ENCODE data around the gene C9orf50.
A peak's percentile ranks its signal among the peaks of the same experiment; 100 is the strongest.

The C9orf50 gene

GRCh38 chr9:129567842-129568559 lies 52.9 kb downstream of the C9orf50 start:
- H3K4me3 Mint-ChIP-seq = peak overlapping the region; percentile 74 to 86 (median 83)
- peak overlapping the region; percentile 89 to 93 (median 91) for H3K27ac Mint-ChIP-seq
- no peak for TF ChIP-seq CTCF (IDR thresholded peaks at IDR 0.05; ENCODE audit: unreplicated experiment in 3 of 3)
- peaks cover 32% of the 10 kb centered on the region for H3K4me1 Mint-ChIP-seq
- no peaks in the 10 kb centered on the region for H3K36me3 Mint-ChIP-seq (ENCODE audit: low read depth)
- no peaks in the 10 kb centered on the region for H3K27me3 Mint-ChIP-seq (ENCODE audit: low read depth)
- H3K9me3 Mint-ChIP-seq = no peaks in the 10 kb centered on the region

GRCh38 chr9:129567329-129567728 lies 53.6 kb downstream of the C9orf50 start:
- H3K36me3 Mint-ChIP-seq (ENCODE audit: low read depth) = no peaks in the 10 kb centered on the region
- peak overlapping the region; percentile 89 to 93 (median 91) for H3K27ac Mint-ChIP-seq

GRCh38 chr9:129566563-129567266 lies 54.2 kb downstream of the C9orf50 start:
- peak overlapping the region in 2 of 3 experiments; percentile 43 to 86 for H3K4me3 Mint-ChIP-seq
- no peaks in the 10 kb centered on the region for H3K9me3 Mint-ChIP-seq

More at GRCh38 chr9:129567329-129567728, 53.6 kb downstream of the C9orf50 start:
- TF ChIP-seq CTCF (IDR thresholded peaks at IDR 0.05; ENCODE audit: unreplicated experiment in 3 of 3) = no peak
- H3K4me1 Mint-ChIP-seq = peaks cover 39% of the 10 kb centered on the region
- H3K27me3 Mint-ChIP-seq (ENCODE audit: low read depth) = no peaks in the 10 kb centered on the region
- peak overlapping the region; percentile 74 to 86 (median 83) for H3K4me3 Mint-ChIP-seq
- no peaks in the 10 kb centered on the region for H3K9me3 Mint-ChIP-seq

GRCh38 chr9:129562917-129563316 lies 58.0 kb downstream of the C9orf50 start:
- H3K36me3 Mint-ChIP-seq (ENCODE audit: low read depth) = no peaks in the 10 kb centered on the region
- peak overlapping the region; percentile 97 to 99 (median 98) for H3K27ac Mint-ChIP-seq
- H3K27me3 Mint-ChIP-seq (ENCODE audit: low read depth) = no peaks in the 10 kb centered on the region
- H3K4me3 Mint-ChIP-seq = peak overlapping the region in 1 of 3 experiments; percentile 17
- TF ChIP-seq CTCF (IDR thresholded peaks at IDR 0.05; ENCODE audit: unreplicated experiment in 3 of 3) = no peak
- no peaks in the 10 kb centered on the region for H3K9me3 Mint-ChIP-seq
- H3K4me1 Mint-ChIP-seq = peaks cover 51% of the 10 kb centered on the region

More at GRCh38 chr9:129566563-129567266, 54.2 kb downstream of the C9orf50 start:
- Mint-ChIP-seq H3K27ac (peak overlapping the region; percentile 76 to 93 (median 89)), H3K36me3 (ENCODE audit: low read depth) (no peaks in the 10 kb centered on the region), H3K4me1 (peaks cover 45% of the 10 kb centered on the region), H3K27me3 (ENCODE audit: low read depth) (no peaks in the 10 kb centered on the region)
- no peak for TF ChIP-seq CTCF (IDR thresholded peaks at IDR 0.05; ENCODE audit: unreplicated experiment in 3 of 3)

GRCh38 chr9:129562514-129562913 lies 58.4 kb downstream of the C9orf50 start:
- no peaks in the 10 kb centered on the region for H3K9me3 Mint-ChIP-seq
- TF ChIP-seq CTCF (IDR thresholded peaks at IDR 0.05; ENCODE audit: unreplicated experiment in 3 of 3) = no peak
- H3K27ac Mint-ChIP-seq = peak overlapping the region; percentile 97 to 99 (median 98)
- H3K27me3 Mint-ChIP-seq (ENCODE audit: low read depth) = no peaks in the 10 kb centered on the region
- no peaks in the 10 kb centered on the region for H3K36me3 Mint-ChIP-seq (ENCODE audit: low read depth)
- H3K4me1 Mint-ChIP-seq = peaks cover 52% of the 10 kb centered on the region
- H3K4me3 Mint-ChIP-seq = peak overlapping the region in 1 of 3 experiments; percentile 17
